ENCODE data around the gene EPB41.

Gene EPB41

DNA sequence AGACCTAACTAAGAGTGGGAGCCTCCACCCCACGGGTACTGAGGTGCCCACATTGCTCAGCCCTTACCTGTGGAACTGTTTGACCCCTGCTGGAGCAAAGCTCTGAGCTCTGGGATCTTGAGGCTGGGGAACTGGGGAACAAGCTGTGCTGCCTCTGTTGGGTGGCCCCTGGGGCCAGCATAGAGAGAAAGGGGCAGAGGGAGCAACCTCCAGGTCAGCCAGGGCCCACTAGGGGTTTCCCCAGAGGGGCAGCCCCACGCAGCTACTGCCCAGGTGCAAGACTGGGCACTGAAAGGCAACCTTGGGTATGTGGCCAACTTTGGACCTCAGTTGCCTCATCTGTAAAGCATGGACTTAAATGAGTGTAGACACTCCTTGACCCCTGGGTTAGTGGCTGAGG is 23.5 kb upstream of the EPB41 start:
- no peak for DNase-seq (ENCODE audit: low read depth in 2 of 2)

GRCh38 chr1:28891256-28891655 is 23.1 kb upstream of the EPB41 start:
- no peak for DNase-seq (ENCODE audit: low read depth in 2 of 2)

- no peak for DNase-seq (ENCODE audit: low read depth in 2 of 2)
Observed at GRCh38 chr1:28893403-28894102, 20.8 kb upstream of the EPB41 start.

DNA sequence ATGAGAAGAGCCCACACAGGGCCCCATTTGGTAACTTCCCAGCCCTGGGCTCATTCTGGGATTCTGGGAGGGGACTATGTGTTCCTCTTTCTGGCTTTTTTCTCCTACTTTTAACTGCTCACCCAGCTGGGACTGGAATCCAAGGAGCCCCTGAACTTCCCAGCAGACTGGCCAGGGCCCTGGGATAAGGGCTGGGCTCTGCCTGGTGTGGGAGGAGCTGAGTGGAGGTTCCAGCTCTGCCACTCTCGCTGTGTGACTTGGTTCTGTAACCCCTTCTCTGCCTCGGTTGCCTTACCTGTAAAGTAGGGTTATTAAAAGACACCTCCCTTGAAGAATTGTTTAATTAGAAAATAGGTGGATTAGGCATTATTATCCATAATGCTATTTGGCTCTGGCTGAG is 19.6 kb upstream of the EPB41 start:
- no peak for DNase-seq (ENCODE audit: low read depth in 2 of 2)

DNA sequence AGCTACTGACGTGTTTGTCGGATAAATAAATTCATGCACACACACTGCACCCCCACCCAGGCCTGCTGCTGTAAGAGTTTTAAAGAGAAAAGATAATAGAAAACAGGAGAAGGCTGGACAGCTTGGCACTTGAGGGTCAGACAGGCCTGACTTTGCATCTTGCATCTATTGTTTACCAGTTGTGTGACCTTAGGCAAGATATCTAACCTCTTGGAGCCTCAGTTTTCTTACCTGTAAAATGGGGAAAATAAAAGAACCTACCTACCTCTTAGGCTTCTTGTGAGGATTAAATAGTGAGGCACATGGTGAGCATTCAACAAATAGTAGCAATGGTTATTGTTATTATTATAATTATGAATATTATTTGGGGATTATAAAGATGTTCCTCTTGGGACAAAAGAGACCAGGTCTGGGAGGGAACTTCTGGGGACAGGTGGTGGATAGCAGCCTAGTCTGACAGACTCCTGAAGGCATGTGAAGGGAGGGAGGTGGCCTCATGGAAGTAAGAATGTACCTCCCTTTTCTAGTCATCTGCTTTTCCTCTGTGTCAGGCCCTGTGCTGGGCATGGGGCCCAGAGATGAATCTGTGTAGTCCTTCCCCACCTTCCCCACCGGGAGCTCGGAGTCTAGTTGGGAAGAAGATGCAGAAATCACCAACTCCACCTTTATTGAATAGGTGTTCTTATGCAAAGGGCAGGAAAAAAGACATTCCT is 18.3 kb upstream of the EPB41 start:
- DNase-seq (ENCODE audit: low read depth in 2 of 2): no peak

DNA sequence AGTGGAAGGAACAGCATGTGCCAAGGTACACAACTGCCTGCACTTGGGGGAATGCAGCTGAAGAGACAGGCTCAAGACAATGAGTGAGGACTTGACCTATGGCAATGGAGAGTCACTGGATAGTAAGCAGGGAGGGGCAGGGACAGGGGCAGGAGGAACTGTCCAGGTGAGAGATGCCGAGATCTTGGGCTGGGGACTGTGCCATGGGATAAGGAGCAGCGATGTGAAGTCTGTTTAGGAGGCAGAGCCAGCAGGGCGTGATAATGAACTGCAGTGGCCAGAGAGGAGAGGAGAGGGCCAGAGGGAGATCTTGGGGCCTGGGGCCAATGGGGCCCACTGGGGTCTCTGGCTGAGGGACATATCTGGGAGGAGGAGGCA is 17.8 kb upstream of the EPB41 start:
- no peak for DNase-seq (ENCODE audit: low read depth in 2 of 2)

GRCh38 chr1:28897789-28898188 is 16.6 kb upstream of the EPB41 start:
- DNase-seq (ENCODE audit: low read depth in 2 of 2): no peak

GRCh38 chr1:28898405-28898881 is 15.9 kb upstream of the EPB41 start:
- DNase-seq (ENCODE audit: low read depth in 2 of 2): no peak

GRCh38 chr1:28899267-28899666 is 15.1 kb upstream of the EPB41 start:
- no peak for DNase-seq (ENCODE audit: low read depth in 2 of 2)

DNA sequence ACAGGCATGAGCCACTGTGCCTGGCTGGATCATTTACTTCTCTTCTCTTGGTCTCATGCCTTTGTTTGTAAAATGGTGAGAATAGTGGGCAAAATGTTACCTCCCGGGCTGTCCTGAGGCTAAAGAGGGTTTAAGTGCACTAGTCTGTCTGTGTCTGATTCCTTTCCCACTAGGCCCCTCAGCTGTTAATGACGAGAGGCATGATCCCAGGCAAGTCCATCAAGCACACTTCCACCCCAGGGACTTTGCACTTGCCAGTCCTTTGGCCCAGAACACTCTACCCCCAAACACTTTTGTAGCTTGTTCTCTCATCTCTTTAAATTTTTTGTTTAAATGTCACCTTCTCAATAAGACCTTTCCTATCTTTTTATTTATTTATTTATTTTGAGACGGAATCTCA is 13.8 kb upstream of the EPB41 start:
- no peak for DNase-seq (ENCODE audit: low read depth in 2 of 2)

- no peak for DNase-seq (ENCODE audit: low read depth in 2 of 2)
Observed at GRCh38 chr1:28902738-28903137, 11.6 kb upstream of the EPB41 start.

GRCh38 chr1:28905921-28906666 is 8.3 kb upstream of the EPB41 start:
- DNase-seq (ENCODE audit: low read depth in 2 of 2): no peak

- DNase-seq (ENCODE audit: low read depth in 2 of 2): no peak
Observed at GRCh38 chr1:28909198-28909597, 5.2 kb upstream of the EPB41 start.

DNA sequence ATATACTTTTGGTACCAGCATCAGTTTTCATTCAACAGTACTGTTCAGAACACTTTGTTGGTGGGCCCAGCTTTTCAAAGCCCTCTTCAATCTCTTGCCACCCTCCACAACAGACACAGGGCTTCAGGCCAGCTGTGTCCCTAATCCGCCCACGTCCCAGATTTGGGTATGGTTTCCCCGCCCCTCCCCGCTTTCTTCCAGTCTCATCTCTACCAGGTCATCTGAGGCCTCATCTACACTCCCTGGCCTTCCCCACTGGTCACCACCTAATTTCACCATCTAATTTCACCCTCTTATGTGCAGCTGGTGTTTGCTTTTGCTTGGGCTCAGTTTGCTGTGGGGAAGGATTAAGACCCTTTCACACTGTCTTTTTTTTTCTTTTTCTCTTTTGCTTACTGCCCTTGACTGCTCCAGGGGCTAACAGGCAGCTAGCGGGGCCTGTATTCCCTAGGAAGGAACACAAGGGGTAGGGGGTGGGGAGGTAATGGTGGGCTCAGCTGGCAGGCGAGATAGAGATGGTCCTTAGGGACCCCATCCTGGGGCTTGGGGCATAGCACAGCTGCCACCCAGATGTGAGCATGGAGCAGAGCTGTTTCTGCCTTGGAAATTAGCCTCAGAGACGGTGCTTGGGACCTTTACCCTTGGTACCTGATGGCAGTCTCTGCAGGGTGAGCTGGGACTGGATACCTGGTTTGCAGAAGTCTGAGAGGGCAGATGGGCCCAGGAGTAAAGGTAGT is 3.8 kb upstream of the EPB41 start:
- no peak for DNase-seq (ENCODE audit: low read depth in 2 of 2)

DNA sequence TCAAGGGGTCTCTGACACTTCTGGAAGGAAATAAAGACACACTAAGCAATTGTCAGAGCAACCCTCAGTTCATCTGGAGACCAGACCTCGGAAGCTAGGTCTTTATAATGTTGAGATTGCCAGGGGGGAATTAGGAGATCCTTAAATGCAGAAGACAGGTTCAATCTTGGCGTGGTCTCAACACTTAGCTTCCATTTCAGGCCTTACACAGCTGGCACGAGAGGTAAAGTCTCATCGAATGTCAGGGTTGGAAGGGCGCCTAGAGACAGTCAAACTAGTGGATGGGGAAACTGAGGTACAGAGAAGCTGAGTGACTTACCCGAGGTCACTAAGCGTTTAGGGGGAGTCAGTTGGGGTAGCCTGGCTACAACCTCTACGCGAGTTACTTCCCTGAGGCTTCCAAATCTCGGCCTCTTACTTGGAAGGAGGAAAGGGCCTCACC is 562 bp upstream of the EPB41 start:
- DNase-seq (ENCODE audit: low read depth in 2 of 2): no peak

GRCh38 chr1:28915031-28915895 is 894 bp downstream of the EPB41 start:
- peak; percentile 10 to 24 for DNase-seq (ENCODE audit: low read depth in 2 of 2)

DNA sequence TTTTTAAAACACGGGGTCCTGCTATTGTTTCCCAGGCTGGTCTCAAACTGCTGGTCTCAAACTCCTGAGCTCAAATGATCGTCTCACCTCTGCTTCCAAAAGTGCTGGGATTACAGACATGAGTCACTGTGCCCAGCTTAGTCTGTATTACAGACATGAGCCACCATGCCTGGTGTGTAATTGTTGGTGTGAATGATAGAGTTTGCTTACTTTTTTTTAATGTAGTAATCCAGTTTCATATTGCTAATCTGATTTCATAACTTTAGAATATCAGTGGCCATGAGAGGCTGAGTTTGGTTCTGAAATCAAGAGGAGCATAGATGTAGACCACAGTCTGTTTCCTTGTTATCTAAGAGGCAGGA is 3.4 kb downstream of the EPB41 start:
- no peak for DNase-seq (ENCODE audit: low read depth in 2 of 2)

GRCh38 chr1:28921286-28921869 is 7.0 kb downstream of the EPB41 start:
- DNase-seq (ENCODE audit: low read depth in 2 of 2): no peak

GRCh38 chr1:28925350-28925891 is 11.1 kb downstream of the EPB41 start:
- DNase-seq (ENCODE audit: low read depth in 2 of 2): no peak

- peak in 1 of 2 donors; percentile 20 for DNase-seq (ENCODE audit: low read depth in 2 of 2)
Observed at GRCh38 chr1:28926629-28927265, 12.4 kb downstream of the EPB41 start.
